HG03558 (cell line): ENCODE measurements around the gene GJA1.
"Not testable (repeated sequence)": the region's sequence is repeated elsewhere in the genome, so short reads cannot be mapped to it uniquely, and the experiment has no call there.

Source experiments
- ATAC-seq: cut with Tn5 transposase; IDR thresholded peaks from one replicate; pipeline ENCODE4 v1.9.1; 2021; ENCODE audit warnings: moderate number of reproducible peaks; ENCODE audit not compliant: unreplicated experiment; ENCODE audit errors: extremely low read depth

The GJA1 gene

GRCh38 chr6:121435444-121436069 is at the start of gene GJA1:
Gene GJA1, plus strand, starts transcription at chr6:121435646. Its CDS starts 11,202 bp downstream, at chr6:121446848.
- ATAC-seq, result no peak

- not testable (repeated sequence) for ATAC-seq
These were observed 48.9 kb upstream of the GJA1 start for GRCh38 chr6:121386551-121386950.

- no peak for ATAC-seq
These were observed 46.0 kb upstream of the GJA1 start for GRCh38 chr6:121389419-121389818.

GRCh38 chr6:121393731-121394505 is 41.5 kb upstream of the GJA1 start:
- no peak for ATAC-seq

GRCh38 chr6:121395736-121396135 is 39.7 kb upstream of the GJA1 start:
- ATAC-seq, result no peak

- not testable (repeated sequence) for ATAC-seq
These were observed 38.3 kb upstream of the GJA1 start for GRCh38 chr6:121397188-121397587.

- no peak for ATAC-seq
These were observed 37.3 kb upstream of the GJA1 start for GRCh38 chr6:121398127-121398526.

GRCh38 chr6:121399966-121400365 is 35.5 kb upstream of the GJA1 start:
- ATAC-seq, result no peak

- no peak for ATAC-seq
These were observed 31.5 kb upstream of the GJA1 start for GRCh38 chr6:121403964-121404363.

GRCh38 chr6:121405306-121405705 is 30.1 kb upstream of the GJA1 start:
- ATAC-seq, result no peak

GRCh38 chr6:121408321-121408720 is 27.1 kb upstream of the GJA1 start:
- no peak for ATAC-seq

- no peak for ATAC-seq
These were observed 21.6 kb upstream of the GJA1 start for GRCh38 chr6:121413879-121414278.

GRCh38 chr6:121418346-121418745 is 17.1 kb upstream of the GJA1 start:
- ATAC-seq, result no peak

- ATAC-seq, result no peak
These were observed 8.8 kb upstream of the GJA1 start for GRCh38 chr6:121426686-121427085.

GRCh38 chr6:121428872-121429756 is 6.3 kb upstream of the GJA1 start:
- no peak for ATAC-seq

GRCh38 chr6:121430514-121431460 is 4.7 kb upstream of the GJA1 start:
- ATAC-seq, result no peak

- not testable (repeated sequence) for ATAC-seq
These were observed 3.7 kb upstream of the GJA1 start for GRCh38 chr6:121431776-121432175.

GRCh38 chr6:121434037-121434770 is 1.2 kb upstream of the GJA1 start:
- ATAC-seq, result no peak

- no peak for ATAC-seq
These were observed 920 bp downstream of the GJA1 start for GRCh38 chr6:121436274-121436857.
